GM21737 (cell line): ENCODE measurements around the gene MVB12B.

Experiments used
- ATAC-seq: cut with Tn5 transposase; IDR thresholded peaks from one replicate; pipeline ENCODE4 v1.9.1; 2021; ENCODE audit warnings: mild to moderate bottlenecking, moderate library complexity; ENCODE audit not compliant: unreplicated experiment

The MVB12B gene

GRCh38 chr9:126357074-126357473, 30.4 kb downstream of the MVB12B start:
- ATAC-seq, result no peak

- ATAC-seq, result no peak
These were observed 33.4 kb downstream of the MVB12B start for GRCh38 chr9:126360073-126360472.

- no peak for ATAC-seq
These were observed 35.2 kb downstream of the MVB12B start for GRCh38 chr9:126361810-126362238.

GRCh38 chr9:126363250-126363649, 36.6 kb downstream of the MVB12B start:
- no peak for ATAC-seq

- no peak for ATAC-seq
These were observed 37.4 kb downstream of the MVB12B start for GRCh38 chr9:126363847-126364671.

GRCh38 chr9:126365780-126366179, 39.2 kb downstream of the MVB12B start:
- ATAC-seq, result no peak

GRCh38 chr9:126366366-126367011, 39.9 kb downstream of the MVB12B start:
- no peak for ATAC-seq

GRCh38 chr9:126367139-126367538, 40.5 kb downstream of the MVB12B start:
- ATAC-seq, result no peak

- no peak for ATAC-seq
These were observed 41.0 kb downstream of the MVB12B start for GRCh38 chr9:126367616-126368015.

- ATAC-seq, result no peak
These were observed 41.4 kb downstream of the MVB12B start for GRCh38 chr9:126368020-126368419.

- no peak for ATAC-seq
These were observed 44.6 kb downstream of the MVB12B start for GRCh38 chr9:126371007-126371870.

GRCh38 chr9:126372716-126373115, 46.1 kb downstream of the MVB12B start:
- ATAC-seq, result no peak

GRCh38 chr9:126373241-126373640, 46.6 kb downstream of the MVB12B start:
- no peak for ATAC-seq

- no peak for ATAC-seq
These were observed 47.7 kb downstream of the MVB12B start for GRCh38 chr9:126374366-126374781.

- ATAC-seq, result no peak
These were observed 48.8 kb downstream of the MVB12B start for GRCh38 chr9:126375386-126375785.

GRCh38 chr9:126376311-126377175, 49.9 kb downstream of the MVB12B start:
- no peak for ATAC-seq

- ATAC-seq, result no peak
These were observed 50.5 kb downstream of the MVB12B start for GRCh38 chr9:126377176-126377509.

GRCh38 chr9:126377536-126377935, 50.9 kb downstream of the MVB12B start:
- ATAC-seq, result no peak

- no peak for ATAC-seq
These were observed 52.1 kb downstream of the MVB12B start for GRCh38 chr9:126378761-126379160.

GRCh38 chr9:126379661-126380360, 53.2 kb downstream of the MVB12B start:
- ATAC-seq, result no peak
